Activated naive CD4-positive, alpha-beta T cell treated with Interleukin-2 at 50 U/mL for 16 hours (primary cell): Measurements from ENCODE around the gene GUCY2F.

ENCODE experiments used
- DNase-seq: peaks from one replicate; pipeline ENCODE4 v3.0.0-alpha.2; 2020

The GUCY2F gene

GRCh38 chrX:109481986-109482385 lies at the start of gene GUCY2F:
Gene GUCY2F (minus strand): TSS chrX:109482086. CDS start chrX:109475936, 6,150 bp downstream.
- DNase-seq = no peak

GRCh38 chrX:109519001-109519400 lies 37.1 kb upstream of the GUCY2F start:
- no peak for DNase-seq

GRCh38 chrX:109511113-109511512 lies 29.2 kb upstream of the GUCY2F start:
- DNase-seq = no peak

GRCh38 chrX:109508915-109509314 lies 27.0 kb upstream of the GUCY2F start:
- no peak for DNase-seq

- DNase-seq = no peak
These were observed 19.3 kb upstream of the GUCY2F start for GRCh38 chrX:109501176-109501575.

GRCh38 chrX:109498434-109498833 lies 16.5 kb upstream of the GUCY2F start:
- DNase-seq = no peak

- no peak for DNase-seq
These were observed 7.3 kb upstream of the GUCY2F start for GRCh38 chrX:109489174-109489573.

GRCh38 chrX:109487640-109488039 lies 5.8 kb upstream of the GUCY2F start:
- DNase-seq = no peak

- peak; percentile 56 for DNase-seq
These were observed 3.8 kb upstream of the GUCY2F start for GRCh38 chrX:109485470-109486340.

GRCh38 chrX:109484886-109485285 lies 3.0 kb upstream of the GUCY2F start:
- DNase-seq = no peak

GRCh38 chrX:109475174-109475891 lies 6.6 kb downstream of the GUCY2F start:
- DNase-seq = no peak

GRCh38 chrX:109472939-109473735 lies 8.7 kb downstream of the GUCY2F start:
- peak; percentile 17 for DNase-seq

- DNase-seq = no peak
These were observed 17.7 kb downstream of the GUCY2F start for GRCh38 chrX:109464231-109464630.

GRCh38 chrX:109463784-109464183 lies 18.1 kb downstream of the GUCY2F start:
- no peak for DNase-seq

GRCh38 chrX:109448282-109448938 lies 33.5 kb downstream of the GUCY2F start:
- DNase-seq = no peak

GRCh38 chrX:109441266-109441665 lies 40.6 kb downstream of the GUCY2F start:
- no peak for DNase-seq

- DNase-seq = no peak
These were observed 41.4 kb downstream of the GUCY2F start for GRCh38 chrX:109440475-109440874.

GRCh38 chrX:109409181-109409580 lies 72.7 kb downstream of the GUCY2F start:
- DNase-seq = no peak

- no peak for DNase-seq
These were observed 78.0 kb downstream of the GUCY2F start for GRCh38 chrX:109403922-109404321.

GRCh38 chrX:109399831-109400230 lies 82.1 kb downstream of the GUCY2F start:
- DNase-seq = no peak

GRCh38 chrX:109398833-109399232 lies 83.1 kb downstream of the GUCY2F start:
- no peak for DNase-seq

- DNase-seq = no peak
These were observed 83.8 kb downstream of the GUCY2F start for GRCh38 chrX:109398061-109398460.

- DNase-seq = no peak
These were observed 88.0 kb downstream of the GUCY2F start for GRCh38 chrX:109393859-109394258.
